Esophagus mucosa (tissue), 1 donor: ENCODE measurements around the gene TM2D1. TPM values are rescaled to one million over a fixed set of nuclear protein-coding genes. Genes with fewer than 3 reads are reported as not detected.

Experiments used
- ATAC-seq: fragments of 200-7000 bp; cut with Tn5 transposase; one replicate; pipeline ENCODE4 v1.9.1; 2020
- total RNA-seq: library from RNA; stranded (reverse); gene quantifications from one replicate; pipeline ENCODE4 v1.2.4, GENCODE V29; 2023
- donor health status: DM: yes; HTN: yes; CAD: no.

The TM2D1 gene
- total RNA-seq, 1 donor from 2014 or later: 18.9 TPM

DNA sequence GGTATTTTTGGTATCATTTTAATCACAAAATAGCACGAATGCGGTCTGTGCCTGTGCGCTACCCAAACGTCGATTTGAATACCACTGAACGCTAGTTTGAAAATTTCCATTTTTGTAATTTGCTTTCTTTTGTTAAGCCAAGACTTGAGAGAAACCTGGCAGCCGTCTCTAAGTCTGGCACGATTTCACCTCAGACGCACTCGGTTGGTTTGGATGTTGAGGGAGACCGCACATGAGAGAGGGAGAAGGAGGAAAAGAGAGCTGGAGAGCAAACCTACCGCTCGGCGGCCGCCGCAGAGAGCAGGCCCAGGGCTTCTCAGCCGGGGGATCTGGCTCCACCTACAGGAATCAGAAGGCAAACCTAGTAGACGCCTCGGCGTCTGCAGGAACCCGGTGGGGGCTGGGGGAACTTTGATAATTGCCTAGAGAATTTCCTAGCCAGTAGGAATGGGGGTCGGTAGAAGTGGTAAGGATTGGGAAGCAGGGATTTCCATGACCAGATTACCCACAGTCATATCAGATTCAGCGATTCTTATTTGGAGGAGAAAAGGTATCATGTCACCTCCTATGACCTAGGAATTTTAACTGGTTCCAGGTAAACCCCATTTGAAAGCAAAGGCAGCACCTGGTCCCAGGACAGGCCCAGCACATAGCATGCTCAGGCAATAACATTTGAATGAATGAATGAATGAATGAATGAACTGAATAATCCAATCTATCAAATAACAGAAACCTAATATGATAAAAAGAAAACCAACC is 83.2 kb downstream of the TM2D1 start:
- peak; percentile 48 for ATAC-seq

DNA sequence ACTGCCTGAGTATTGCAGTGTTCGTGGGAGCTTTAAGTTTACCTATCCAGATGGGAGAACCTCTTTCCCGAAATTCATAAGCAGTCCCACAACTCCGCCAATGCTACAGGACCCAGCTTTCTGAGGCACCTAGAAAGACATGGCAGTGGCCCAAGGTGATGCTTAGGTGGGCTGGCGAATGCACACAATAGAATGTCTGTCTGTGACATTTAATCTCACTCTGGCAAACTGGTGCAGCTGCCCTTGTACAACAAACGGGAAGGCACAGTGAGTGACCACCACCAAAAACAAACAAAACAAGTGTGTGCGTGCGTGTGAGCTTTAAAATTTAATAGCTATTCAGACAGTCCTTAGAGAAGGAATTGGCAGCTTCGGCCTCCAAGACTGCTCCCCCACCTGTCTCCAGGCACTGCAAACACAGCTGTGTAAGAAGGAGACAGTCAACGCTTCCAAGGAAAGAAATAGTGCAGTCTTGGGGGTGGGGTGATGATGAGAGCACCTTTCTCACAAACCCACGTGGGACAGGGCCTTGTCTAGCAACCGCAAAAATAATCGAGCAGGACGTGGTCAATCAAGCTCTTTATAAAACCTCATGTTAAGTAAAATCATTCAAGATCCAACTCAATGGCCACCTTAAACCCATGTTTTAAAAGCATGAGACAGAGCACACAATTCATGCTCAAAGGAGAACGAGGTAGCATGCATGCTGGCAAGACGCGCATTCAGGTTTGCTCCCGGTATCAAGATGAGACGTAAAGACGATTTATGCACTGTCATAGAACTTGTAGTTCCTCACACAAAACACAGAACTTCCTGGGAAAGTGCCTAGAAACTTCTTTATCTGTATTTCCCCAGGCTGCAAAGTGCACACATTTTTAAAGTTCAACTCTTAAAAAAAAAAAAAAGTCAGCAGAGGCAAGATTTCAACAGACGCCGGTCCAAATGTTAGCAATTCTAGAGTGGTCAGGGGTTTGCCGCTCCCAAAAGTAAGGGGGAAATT is 84.1 kb downstream of the TM2D1 start:
- ATAC-seq: no peak

DNA sequence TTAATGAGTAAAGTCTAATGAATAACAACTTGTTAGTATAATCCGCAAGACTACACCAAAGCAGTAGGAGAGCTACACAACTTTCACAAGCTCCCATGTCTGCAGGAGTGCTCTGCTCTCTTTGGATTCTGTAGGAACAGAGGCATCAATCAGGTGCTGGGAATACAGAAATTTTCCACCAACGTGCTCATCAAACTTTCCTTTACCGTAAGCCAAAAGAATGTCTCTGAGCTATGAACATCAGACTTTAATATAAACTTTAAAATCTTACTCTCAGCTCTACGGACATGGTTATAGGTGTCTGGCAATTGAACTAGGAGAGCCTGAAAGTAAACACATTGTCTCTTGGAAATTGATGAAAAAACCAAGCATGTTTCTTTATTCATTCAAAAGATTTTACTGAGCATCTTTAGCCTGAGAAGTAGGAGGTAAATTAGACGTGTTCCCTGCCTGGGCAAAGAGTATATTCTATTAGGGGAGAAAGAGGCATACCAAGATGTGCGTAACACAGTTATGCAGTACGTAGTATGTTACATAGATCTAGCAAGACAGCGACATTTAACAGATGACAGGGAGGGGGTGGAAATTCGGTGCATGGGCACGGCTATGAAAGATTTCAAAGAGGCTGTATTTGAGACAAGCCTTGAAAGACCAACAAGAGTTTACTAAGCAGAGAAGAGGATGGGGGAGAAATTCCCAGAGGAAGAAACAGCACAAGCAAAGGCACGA is 85.2 kb downstream of the TM2D1 start:
- ATAC-seq: no peak

DNA sequence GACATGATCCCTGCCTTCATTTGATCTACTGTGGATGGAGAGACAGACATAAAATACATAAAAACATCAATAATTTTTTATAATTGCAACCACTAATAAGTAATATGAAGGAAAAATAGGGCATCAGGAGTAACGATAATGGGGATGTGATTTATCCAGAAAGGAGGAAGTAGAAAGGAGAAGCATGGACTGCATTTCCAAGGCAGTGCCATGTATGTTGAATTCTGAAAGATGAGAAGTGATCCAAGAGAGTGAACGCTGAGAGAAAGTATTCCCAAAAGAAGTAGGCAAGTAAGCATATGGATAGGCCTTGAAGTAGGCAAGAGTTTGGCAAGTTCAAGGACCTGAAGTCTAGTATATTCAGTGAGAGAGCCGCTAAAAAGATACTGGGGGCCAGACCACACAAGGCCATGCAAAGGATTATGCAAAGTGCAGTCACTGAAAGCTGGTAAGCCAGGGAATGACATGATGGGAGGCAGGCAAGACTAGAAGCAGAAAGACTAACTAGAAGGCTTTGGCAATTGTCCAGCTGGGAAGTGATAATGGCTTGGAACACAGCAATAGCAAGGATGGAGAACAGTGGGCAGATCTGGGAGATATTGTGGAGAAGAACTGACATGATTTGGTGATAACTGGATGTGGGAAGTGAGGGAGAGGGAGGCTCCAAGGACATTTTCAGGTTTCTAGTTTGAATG is 85.9 kb downstream of the TM2D1 start:
- no peak for ATAC-seq

DNA sequence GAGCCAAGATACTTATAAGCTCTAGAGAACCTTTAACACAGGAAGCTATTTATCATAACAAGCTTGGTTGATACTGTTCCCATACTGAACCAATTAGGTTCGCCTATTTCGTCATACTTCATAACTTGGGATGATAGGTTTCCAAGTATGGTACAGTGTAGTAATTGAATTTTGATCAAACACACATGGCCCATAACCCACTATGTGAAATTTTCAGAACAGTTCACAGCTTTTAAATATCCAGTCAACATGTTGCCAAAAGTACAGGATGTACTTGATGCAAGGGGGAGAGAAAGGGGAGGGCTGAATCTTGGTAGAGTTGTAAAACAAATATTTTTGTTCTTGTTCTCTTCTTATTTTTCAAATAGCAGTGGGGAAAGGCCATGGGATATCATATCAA is 86.6 kb downstream of the TM2D1 start:
- no peak for ATAC-seq

DNA sequence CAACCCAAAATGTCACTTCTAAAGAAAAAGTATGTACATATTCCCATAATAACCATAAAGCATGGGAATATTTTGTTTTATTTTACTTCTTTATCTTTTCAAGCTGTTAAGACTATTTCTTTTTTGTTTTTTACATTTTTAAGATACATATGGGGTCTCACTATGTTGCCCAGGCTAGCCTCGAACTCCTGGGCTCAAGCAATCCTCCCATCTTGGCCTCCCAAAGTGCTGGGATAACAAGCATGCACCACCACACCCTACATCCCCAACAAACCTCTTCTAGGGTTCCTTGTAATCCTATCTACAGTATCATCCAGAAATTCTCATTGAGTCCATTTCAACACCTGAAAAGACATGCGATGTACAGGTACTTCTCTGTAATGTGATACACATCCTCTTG is 87.5 kb downstream of the TM2D1 start:
- ATAC-seq: no peak

DNA sequence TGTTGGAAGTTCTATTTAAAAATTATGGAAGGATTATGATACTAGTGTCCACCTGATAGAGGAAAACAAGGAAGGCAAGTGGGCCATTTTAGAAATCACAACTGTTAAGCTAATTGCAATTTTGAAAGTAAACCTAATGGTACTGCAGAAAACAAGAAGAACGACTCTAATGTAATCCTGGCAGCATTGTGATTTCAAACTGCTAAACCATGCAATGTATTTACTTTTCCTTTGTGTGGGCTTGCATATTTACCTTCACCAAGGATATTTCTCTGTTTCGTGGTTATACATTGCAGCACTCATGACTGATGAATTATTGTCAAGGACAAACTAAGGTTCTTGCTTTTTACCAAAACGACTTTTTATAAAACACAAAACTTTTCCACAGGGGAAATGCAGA is 88.1 kb downstream of the TM2D1 start:
- peak; percentile 45 for ATAC-seq

DNA sequence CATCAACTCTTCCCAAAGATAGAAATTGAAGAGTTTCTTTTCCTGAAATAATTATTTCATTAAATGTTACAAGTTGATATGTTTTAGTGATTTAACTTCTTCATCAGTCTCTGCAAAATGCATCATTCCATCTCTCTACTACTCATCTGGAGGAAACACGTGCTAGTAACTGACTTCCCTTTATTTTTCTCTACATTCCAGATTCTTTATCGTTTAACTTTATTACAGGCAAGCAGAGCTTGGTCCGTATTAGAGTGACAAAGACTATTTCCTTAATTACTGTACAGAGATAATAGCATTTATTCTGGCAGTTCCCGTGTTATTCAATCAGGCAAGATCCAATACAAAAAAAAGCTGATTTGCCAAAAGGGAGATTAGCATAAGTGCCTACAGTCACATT is 88.6 kb downstream of the TM2D1 start:
- no peak for ATAC-seq

DNA sequence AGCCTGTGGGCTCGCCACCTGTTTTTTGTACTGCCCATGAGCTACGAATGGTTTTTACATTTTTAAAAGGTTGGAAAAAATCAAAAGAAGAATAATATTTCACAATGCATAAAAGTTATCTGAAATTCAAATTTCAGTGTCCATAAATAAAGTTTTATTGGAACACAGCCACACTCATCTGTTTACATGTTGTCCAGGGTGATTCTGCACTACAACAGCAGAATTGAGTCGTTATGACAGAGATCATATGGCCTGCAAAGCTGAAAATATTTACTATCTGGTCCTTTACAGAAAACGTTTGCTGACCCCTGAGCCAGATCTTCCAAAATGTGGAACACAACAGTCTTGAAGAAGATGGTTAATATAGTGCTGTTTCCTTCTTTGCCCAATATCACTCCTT is 89.4 kb downstream of the TM2D1 start:
- ATAC-seq: no peak

DNA sequence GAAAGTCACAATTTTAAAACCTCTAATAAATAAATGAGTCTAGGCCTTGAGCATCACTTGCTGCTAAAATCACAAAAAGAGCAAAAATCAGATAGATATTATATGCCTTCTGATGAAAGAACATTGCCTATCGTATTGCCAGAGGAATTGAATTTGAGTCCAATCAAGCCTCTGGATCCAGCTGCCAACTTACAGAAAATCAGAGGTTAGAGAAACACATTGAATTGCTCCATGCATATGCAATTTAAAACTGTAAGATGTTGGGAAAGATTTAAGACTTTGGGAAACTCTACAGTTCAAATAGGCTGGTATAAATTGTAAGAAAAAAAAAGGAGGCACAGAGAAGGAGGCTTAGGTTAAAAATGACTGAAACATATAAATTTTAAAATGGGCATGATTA is 93.5 kb downstream of the TM2D1 start:
- no peak for ATAC-seq

Other genes with a start within 250 kb of the TM2D1 start
- gene PATJ, start 17.3 kb upstream of the TM2D1 start, total RNA-seq: 52.8 TPM